HCT116 (cell line): ENCODE data around the gene METTL27. TPM values are rescaled to one million over a fixed set of nuclear protein-coding genes. Genes with fewer than 3 reads are reported as not detected.
A peak's percentile ranks its signal among the peaks of the same experiment; 100 is the strongest.

Source experiments
- ATAC-seq: fragments of 200-7000 bp; cut with Tn5 transposase; 2 replicates; pipeline ENCODE4 v1.9.1; 2020; ENCODE audit warnings: mild to moderate bottlenecking, moderate library complexity
- BruUV-seq: library from RNA; stranded (reverse); fragments of 400-500 nt; replicated peaks from 2 replicates; lab custom pipeline; 2021; lab: Mats Ljungman, UMichigan
- CTCF ChIA-PET: fragments of 300-600 bp; sonication (Branson Sonifier 250); formaldehyde crosslinking; loops from one replicate; lab custom pipeline; 2021; ENCODE audit warnings: antibody characterized with exemption; lab: Charles Lee
- POLR2A ChIA-PET: fragments of 300-600, 350-600 bp; sonication (Branson Sonifier 250); formaldehyde crosslinking; loops from one replicate; lab custom pipeline; 2021; ENCODE audit warnings: antibody characterized with exemption; lab: Charles Lee
- RAD21 ChIA-PET, 2 experiments: fragments of 300-600 bp; sonication (Branson Sonifier 250); formaldehyde crosslinking; loops; one replicate each; lab custom pipeline; 2023; ENCODE audit warnings: low total read pairs in 2 of 2; ENCODE audit not compliant: uncharacterized antibody in 2 of 2, unreplicated experiment in 2 of 2, low non-redundant PET in 1 of 2; lab: Charles Lee
- DNase-seq: peaks from one replicate; pipeline ENCODE4 v3.0.0-alpha.2; 2010; ENCODE audit warnings: low read depth, low spot score
- H2AFZ ChIP-seq: fragments of 200-600 bp; shearing (Covaris generic), sonication (generic); 2 replicates; pipeline ENCODE4 v1.6.1; 2017; ENCODE audit warnings: low read depth, mixed run types, mixed read lengths, antibody characterized with exemption, low read length; ENCODE audit not compliant: poor library complexity, severe bottlenecking
- H3K27ac ChIP-seq: 2 replicates; pipeline ENCODE4 v1.5.1; 2012; ENCODE audit warnings: low read depth, low read length
- H3K27me3 ChIP-seq: fragments of 200-600 bp; sonication (generic); 2 replicates; pipeline ENCODE4 v1.6.1; 2016; ENCODE audit warnings: mixed run types, low read length, mixed read lengths; ENCODE audit not compliant: insufficient read depth
- H3K36me3 ChIP-seq, 2 experiments: fragments of 200-500 bp in 1 of 2; fragments of 200-600 bp in 1 of 2; sonication (Bioruptor generic) in 1 of 2; sonication (generic) in 1 of 2; 2 replicates each; pipeline versions ENCODE4 v1.5.1 to v1.6.1; 2014 to 2016; ENCODE audit warnings: low read length in 2 of 2, inconsistent platforms in 1 of 2, mixed read lengths in 1 of 2, mixed run types in 1 of 2; ENCODE audit not compliant: insufficient read depth in 2 of 2, control insufficient read depth in 1 of 2
- H3K4me1 ChIP-seq, 2 experiments: fragments of 200-600 bp in 1 of 2; sonication (generic) in 1 of 2; 2 replicates each; pipeline versions ENCODE4 v1.5.1 to v1.6.1; 2012 to 2017; ENCODE audit warnings: low read length in 2 of 2, inconsistent platforms in 1 of 2, mild to moderate bottlenecking in 1 of 2, mixed read lengths in 1 of 2, mixed run types in 1 of 2, moderate library complexity in 1 of 2; ENCODE audit not compliant: insufficient read depth in 2 of 2, control insufficient read depth in 1 of 2
- H3K4me2 ChIP-seq: fragments of 200-600 bp; sonication (generic); 2 replicates; pipeline ENCODE4 v1.6.1; 2017; ENCODE audit warnings: mixed run types, low read length, mixed read lengths
- H3K4me3 ChIP-seq, 2 experiments: fragments of 200-600 bp in 1 of 2; sonication (generic) in 1 of 2; replicated peaks in 1 of 2; 2 replicates each; pipeline ENCODE4 v1.5.1; 2011 to 2016; ENCODE audit warnings: low read length in 2 of 2, control low read depth in 1 of 2, low read depth in 1 of 2, mild to moderate bottlenecking in 1 of 2, mixed read lengths in 1 of 2, mixed run types in 1 of 2
- H3K79me2 ChIP-seq: fragments of 200-600 bp; sonication (generic); 2 replicates; pipeline ENCODE4 v1.6.1; 2017; ENCODE audit warnings: mild to moderate bottlenecking, mixed run types, low read length, moderate library complexity, mixed read lengths; ENCODE audit not compliant: insufficient read depth
- H3K9ac ChIP-seq: fragments of 200-600 bp; sonication (generic); 2 replicates; pipeline ENCODE4 v1.6.1; 2016; ENCODE audit warnings: low read length, mixed read lengths
- H3K9me2 ChIP-seq: fragments of 200-600 bp; sonication (generic), shearing (Covaris generic); 2 replicates; pipeline ENCODE4 v1.6.1; 2017; ENCODE audit warnings: mixed run types, mild to moderate bottlenecking, moderate library complexity; ENCODE audit not compliant: insufficient read depth
- H3K9me3 ChIP-seq, 2 experiments: fragments of 200-500 bp in 1 of 2; fragments of 200-600 bp in 1 of 2; sonication (Bioruptor generic) in 1 of 2; sonication (generic) in 1 of 2; 2 replicates each; pipeline ENCODE4 v1.6.1; 2014 to 2017; ENCODE audit warnings: low read length in 2 of 2, mixed read lengths in 2 of 2, inconsistent platforms in 1 of 2, low read depth in 1 of 2, mild to moderate bottlenecking in 1 of 2, mixed run types in 1 of 2, moderate library complexity in 1 of 2; ENCODE audit not compliant: control insufficient read depth in 1 of 2, insufficient read depth in 1 of 2
- H4K20me1 ChIP-seq: fragments of 200-600 bp; sonication (generic), shearing (Covaris generic); 2 replicates; pipeline ENCODE4 v1.6.1; 2017; ENCODE audit warnings: mixed run types, mild to moderate bottlenecking, moderate library complexity; ENCODE audit not compliant: insufficient read depth
- CBX3 ChIP-seq: IDR thresholded peaks from 2 replicates; pipeline ENCODE4 v1.6.1; 2012; ENCODE audit warnings: low read depth
- CEBPB ChIP-seq: IDR thresholded peaks from 2 replicates; pipeline ENCODE4 v1.6.1; 2012; ENCODE audit warnings: low read depth
- CTCF ChIP-seq, 3 experiments: fragments of 200-600 bp in 1 of 3; sonication (generic) in 1 of 3; IDR thresholded peaks in 2 of 3; conservative IDR thresholded peaks in 1 of 3; 2 replicates each; pipeline ENCODE4 v1.5.1; 2012 to 2017; ENCODE audit warnings: low read depth in 2 of 3, low read length in 2 of 3, antibody characterized with exemption in 1 of 3, borderline replicate concordance in 1 of 3, control low read depth in 1 of 3, mild to moderate bottlenecking in 1 of 3, mixed read lengths in 1 of 3, mixed run types in 1 of 3, moderate library complexity in 1 of 3; ENCODE audit not compliant: insufficient read depth in 1 of 3
- EGR1 ChIP-seq: IDR thresholded peaks from 2 replicates; pipeline ENCODE4 v1.6.1; 2012; ENCODE audit warnings: low read depth
- ELF1 ChIP-seq: IDR thresholded peaks from 2 replicates; pipeline ENCODE4 v1.6.1; 2012; ENCODE audit warnings: low read depth, borderline replicate concordance
- EZH2 ChIP-seq: fragments of 200-600 bp; sonication (generic); IDR thresholded peaks from 2 replicates; pipeline ENCODE4 v1.6.1; 2017; ENCODE audit warnings: antibody characterized with exemption, mixed run types
- FOSL1 ChIP-seq: IDR thresholded peaks from 2 replicates; pipeline ENCODE4 v1.6.1; 2012; ENCODE audit warnings: low read depth
- JUND ChIP-seq: IDR thresholded peaks from 2 replicates; pipeline ENCODE4 v1.6.1; 2012
- MAX ChIP-seq: IDR thresholded peaks from 2 replicates; pipeline ENCODE4 v1.6.1; 2012
- POLR2AphosphoS5 ChIP-seq: IDR thresholded peaks from 2 replicates; pipeline ENCODE4 v1.6.1; 2011; ENCODE audit warnings: mild to moderate bottlenecking, low read depth, low read length, moderate library complexity
- REST ChIP-seq: IDR thresholded peaks from 2 replicates; pipeline ENCODE4 v1.6.1; 2012; ENCODE audit warnings: low read depth
- SIN3A ChIP-seq: IDR thresholded peaks from 2 replicates; pipeline ENCODE4 v1.6.1; 2012; ENCODE audit warnings: low read depth
- SRF ChIP-seq: IDR thresholded peaks from 2 replicates; pipeline ENCODE4 v1.6.1; 2012; ENCODE audit warnings: low read depth
- TCF7L2 ChIP-seq: IDR thresholded peaks from 2 replicates; pipeline ENCODE4 v1.7.0; 2011; ENCODE audit warnings: borderline replicate concordance, inconsistent platforms; ENCODE audit not compliant: insufficient read depth, insufficient read length; ENCODE audit errors: extremely low read depth
- YY1 ChIP-seq: IDR thresholded peaks from 2 replicates; pipeline ENCODE4 v1.6.1; 2011; ENCODE audit warnings: low read length, low read depth, moderate library complexity, mild to moderate bottlenecking; ENCODE audit not compliant: insufficient replicate concordance; ENCODE audit errors: extremely low read depth
- ZBTB33 ChIP-seq: IDR thresholded peaks from 2 replicates; pipeline ENCODE4 v1.6.1; 2011; ENCODE audit warnings: mild to moderate bottlenecking, low read length, moderate library complexity; ENCODE audit not compliant: insufficient replicate concordance; ENCODE audit errors: extremely low read depth
- ZNF274 ChIP-seq: fragments of 200-500 bp; sonication (Bioruptor generic); IDR thresholded peaks from 2 replicates; pipeline ENCODE4 v1.6.1; 2014; ENCODE audit warnings: mild to moderate bottlenecking, low read depth, low read length, inconsistent platforms
- intact Hi-C: fragments of 100-400 bp; cut with micrococcal nuclease; formaldehyde crosslinking; loops from 2 replicates; pipeline ENCODE4 v1.10.0; 2022
- total RNA-seq: library from RNA; stranded (reverse); gene quantifications from one replicate; pipeline ENCODE4 v1.2.1, GENCODE V29; 2021; ENCODE audit not compliant: unreplicated experiment

METTL27 gene
- total RNA-seq, 1 experiment from 2014 or later: 30.4 TPM

- H3K4me3 ChIP-seq: peak overlapping the region; percentile 49 to 66
- peak overlapping the region; percentile 79 for H3K9ac ChIP-seq
- ChIA-PET CTCF (interaction anchor here (0.9 to 1.4 kb wide), 3 partner anchors 10 to 33 kb away, joined by 3 to 5 read pairs (median 3); no protein-coding TSS in a partner anchor), RAD21 (interaction anchor here in 1 of 2 experiments (1.0 to 1.5 kb wide), 4 partner anchors 9 to 51 kb away, joined by 3 to 4 read pairs (median 4); no protein-coding TSS in a partner anchor), POLR2A (interaction anchor here (0.9 to 3.9 kb wide), 12 partner anchors 10 to 61 kb away, joined by 3 to 17 read pairs (median 3); partner anchors contain the start of genes ABHD11, CLDN3, CLDN4 and METTL27)
- H2AFZ ChIP-seq: peak overlapping the region; percentile 76
- peak overlapping the region; percentile 85 for H3K4me2 ChIP-seq
- intact Hi-C loops: no loop called here
- peak; percentile 78 for DNase-seq
- peak overlapping the region; percentile 89 for H3K27ac ChIP-seq
- H3K27me3 ChIP-seq: no peaks in the 10 kb centered on the region
- no peaks in the 10 kb centered on the region for H4K20me1 ChIP-seq
- H3K4me1 ChIP-seq: peaks cover 26 to 48% of the 10 kb centered on the region in 2 experiments
- H3K9me2 ChIP-seq: no peaks in the 10 kb centered on the region
- BruUV-seq: TSS peak; percentile 62
- no peaks in the 10 kb centered on the region for H3K9me3 ChIP-seq
- H3K36me3 ChIP-seq: no peaks in the 10 kb centered on the region
- peak; percentile 84 for ATAC-seq
- peaks cover 18% of the 10 kb centered on the region for H3K79me2 ChIP-seq
- TF ChIP-seq CEBPB (0 out of 2 replicates have a peak, but pooled peaks have one; percentile 53), TCF7L2 (peak; percentile 98), FOSL1 (peak; percentile 93), ZBTB33 (no peak), CTCF (IDR thresholded peaks at IDR 0.05 in 2 of 3, conservative IDR thresholded peaks at IDR 0.05 in 1 of 3; ENCODE audit: borderline replicate concordance in 1 of 3, insufficient read depth in 1 of 3, low read depth in 2 of 3, low read length in 2 of 3) (no peak), MAX (peak; percentile 32; the same call in 1 of the 2 replicates), POLR2AphosphoS5 (peak; percentile 37), REST (no peak), ZNF274 (no peak), SRF (0 out of 2 replicates have a peak, but pooled peaks have one; percentile 23), SIN3A (peak; percentile 78), CBX3 (peak; percentile 81; the same call in 1 of the 2 replicates), EGR1 (peak; percentile 74), EZH2 (no peak), JUND (peak; percentile 87), ELF1 (no peak; the same call in 1 of the 2 replicates), YY1 (peak; percentile 18)
These were observed 42.8 kb downstream of the METTL27 start for GRCh38 chr7:73799282-73800141.
